Left lung (tissue), 10 donors: ENCODE results near the gene SLC38A11. TPM values are rescaled to one million over a fixed set of nuclear protein-coding genes. Genes with fewer than 3 reads are reported as not detected.
"Not testable (repeated sequence)": the region's sequence is repeated elsewhere in the genome, so short reads cannot be mapped to it uniquely, and the experiment has no call there.

Experiments
- ATAC-seq: fragments of 200-7000 bp; cut with Tn5 transposase; one replicate; pipeline ENCODE4 v1.9.1; 2020; ENCODE audit warnings: moderate library complexity
- DNase-seq, 4 donors: peaks; one replicate each; pipeline ENCODE4 v3.0.0-alpha.2; 2013 to 2020
- H3K27ac ChIP-seq, 2 donors: fragments of 200-600 bp; sonication (generic) in 1 of 2; one replicate each; pipeline versions ENCODE4 v1.5.0 to v1.8.0; 2020 to 2021
- H3K27me3 ChIP-seq, 2 donors: fragments of 200-600 bp; sonication (generic) in 1 of 2; one replicate each; pipeline versions ENCODE4 v1.5.0 to v1.8.0; 2020 to 2021
- H3K36me3 ChIP-seq, 2 donors: fragments of 200-600 bp; sonication (generic) in 1 of 2; one replicate each; pipeline versions ENCODE4 v1.5.0 to v1.8.0; 2020 to 2021
- H3K4me1 ChIP-seq, 2 donors: fragments of 200-600 bp; one replicate each; pipeline ENCODE4 v1.8.0; 2021
- H3K4me3 ChIP-seq, 2 donors: fragments of 200-600 bp; sonication (generic) in 1 of 2; one replicate each; pipeline versions ENCODE4 v1.5.0 to v1.8.0; 2020 to 2021; ENCODE audit warnings: mild to moderate bottlenecking in 1 of 2
- H3K9me3 ChIP-seq, 2 donors: fragments of 200-600 bp; sonication (generic) in 1 of 2; one replicate each; pipeline versions ENCODE4 v1.5.0 to v1.8.0; 2020 to 2021
- CTCF ChIP-seq, 2 donors: fragments of 200-600 bp; sonication (generic) in 1 of 2; IDR thresholded peaks; one replicate each; pipeline versions ENCODE4 v1.5.0 to v1.8.0; 2021; ENCODE audit warnings: antibody characterized with exemption in 2 of 2
- intact Hi-C, 2 donors: fragments of 100-400 bp; cut with DNase I; formaldehyde crosslinking; loops; one replicate each; pipeline versions ENCODE4 v1.11.2 to v1.14.2; 2022
- polyA plus RNA-seq, 6 donors: library from polyadenylated mRNA; unstranded; fragments of 120-200 nt; gene quantifications; one replicate each; pipeline ENCODE4 v1.2.1, GENCODE V29; 2013; ENCODE audit not compliant: insufficient read length in 6 of 6
- total RNA-seq, 2 donors: library from RNA; stranded (reverse); fragmentation: NEBNext Ultra II Directional; extraction: Animal tissue kit (Norgen Biotek cat#: 25700); gene quantifications; one replicate each; pipeline ENCODE4 v1.2.1, GENCODE V29; 2021
- donor health status: DM: no; HTN: yes; CAD: no.
- donor health status: DM: no; HTN: no; CAD: no.

SLC38A11 gene
- total and polyA plus RNA-seq, 8 donors: 0.29 to 3.6 (median 1.6) TPM

- intact Hi-C loops: no loop called here
- peak; percentile 87 for ATAC-seq
- peak in 2 of 4 donors; percentile 77 to 82 for DNase-seq
Measured at GRCh38 chr2:164992818-164993217, 37.5 kb upstream of the SLC38A11 start.

GRCh38 chr2:164992093-164992454, 36.7 kb upstream of the SLC38A11 start:
- H3K36me3 ChIP-seq, H3K4me3 ChIP-seq, DNase-seq, H3K4me1 ChIP-seq, intact Hi-C loops, H3K27me3 ChIP-seq, H3K9me3 ChIP-seq, H3K27ac ChIP-seq: not testable (repeated sequence)
- ATAC-seq: peak; percentile 49

More at GRCh38 chr2:164992818-164993217, 37.5 kb upstream of the SLC38A11 start:
- H3K36me3 ChIP-seq: no peaks in the 10 kb centered on the region
- no peaks in the 10 kb centered on the region for H3K9me3 ChIP-seq
- H3K27me3 ChIP-seq: no peaks in the 10 kb centered on the region
- peak; percentile 35 to 39 for TF ChIP-seq CTCF (IDR thresholded peaks at IDR 0.05)
- no peak overlapping the region for H3K27ac ChIP-seq
- no peak overlapping the region for H3K4me3 ChIP-seq
- no peaks in the 10 kb centered on the region for H3K4me1 ChIP-seq

GRCh38 chr2:164991361-164992092, 36.2 kb upstream of the SLC38A11 start:
- H3K27ac ChIP-seq, DNase-seq, H3K4me3 ChIP-seq, H3K36me3 ChIP-seq, intact Hi-C loops, H3K27me3 ChIP-seq, H3K9me3 ChIP-seq, H3K4me1 ChIP-seq: not testable (repeated sequence)
- peak; percentile 78 for ATAC-seq

- H3K4me1 ChIP-seq, intact Hi-C loops, H3K27ac ChIP-seq, H3K36me3 ChIP-seq, DNase-seq, H3K27me3 ChIP-seq, H3K9me3 ChIP-seq, ATAC-seq, H3K4me3 ChIP-seq: not testable (repeated sequence)
Measured at GRCh38 chr2:164990953-164991352, 35.6 kb upstream of the SLC38A11 start.

- intact Hi-C loops, H3K27me3 ChIP-seq, DNase-seq, H3K27ac ChIP-seq, H3K4me3 ChIP-seq, H3K36me3 ChIP-seq, ATAC-seq, H3K4me1 ChIP-seq, H3K9me3 ChIP-seq: not testable (repeated sequence)
Measured at GRCh38 chr2:164988805-164989204, 33.5 kb upstream of the SLC38A11 start.

GRCh38 chr2:164986027-164986426, 30.7 kb upstream of the SLC38A11 start:
- H3K4me3 ChIP-seq, H3K27me3 ChIP-seq, H3K36me3 ChIP-seq, intact Hi-C loops, H3K27ac ChIP-seq, DNase-seq, H3K9me3 ChIP-seq, H3K4me1 ChIP-seq, ATAC-seq: not testable (repeated sequence)

- Histone ChIP-seq H3K4me3 (no peak overlapping the region), H3K27ac (no peak overlapping the region), H3K4me1 (no peaks in the 10 kb centered on the region), H3K27me3 (no peaks in the 10 kb centered on the region), H3K36me3 (no peaks in the 10 kb centered on the region), H3K9me3 (no peaks in the 10 kb centered on the region)
- ATAC-seq (no peak), DNase-seq (no peak)
- TF ChIP-seq CTCF (IDR thresholded peaks at IDR 0.05): no peak
- intact Hi-C loops: no loop called here
Measured at GRCh38 chr2:164984428-164984827, 29.1 kb upstream of the SLC38A11 start.
